Uterus (tissue), 2 donors: Measurements from ENCODE around the gene GPHN.

Experiments
- POLR2A ChIP-seq, 2 donors: fragments of 450-650 bp; IDR thresholded peaks; one replicate each; pipeline ENCODE4 v1.6.1; 2016; ENCODE audit warnings: antibody characterized with exemption in 2 of 2, mild to moderate bottlenecking in 1 of 2, moderate library complexity in 1 of 2
- TF ChIP-seq, protein P1 (sequence below), 4 experiments: fragments of 200-600 bp in 2 of 4; fragments of 450-650 bp in 2 of 4; sonication (generic) in 2 of 4; IDR thresholded peaks; one replicate each; pipeline ENCODE4 v1.5.1; 2016 to 2019; ENCODE audit warnings: antibody characterized with exemption in 4 of 4, mild to moderate bottlenecking in 2 of 4, moderate library complexity in 1 of 4

DNA sequence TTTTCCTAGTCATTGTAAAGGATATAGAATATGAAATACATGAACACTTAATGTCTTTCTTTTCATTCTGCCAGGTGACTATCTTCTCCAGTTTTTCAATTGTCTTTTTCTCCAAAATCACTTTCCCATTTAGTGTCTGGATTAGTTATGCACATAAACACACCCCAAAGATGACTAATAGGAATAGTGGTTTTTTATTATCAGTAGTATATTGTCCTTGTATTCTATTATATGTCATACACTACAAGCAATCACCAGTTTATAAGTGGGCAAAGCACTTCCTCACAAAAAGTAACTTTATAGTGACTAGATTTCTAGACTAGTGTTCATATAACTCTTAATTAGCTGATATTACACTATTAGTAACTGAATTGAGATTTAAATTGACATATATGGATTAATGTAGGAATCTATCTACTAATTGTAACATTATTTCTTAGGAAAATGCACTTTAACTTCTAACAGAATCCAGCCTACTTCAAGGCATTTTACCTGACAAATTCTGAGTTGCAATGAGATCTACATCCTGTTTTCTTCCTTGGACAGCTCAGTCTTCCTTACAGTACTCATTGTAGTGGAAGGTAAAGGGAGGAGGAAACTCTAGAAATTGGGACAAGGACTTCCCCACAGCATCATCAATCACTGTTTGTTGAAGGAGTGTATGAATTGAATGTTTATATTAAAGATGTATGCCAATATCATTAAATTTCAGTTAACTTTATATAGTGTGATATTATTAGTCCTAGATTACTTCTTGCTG is 495.2 kb downstream of the GPHN start:
- TF ChIP-seq, protein P1, sequence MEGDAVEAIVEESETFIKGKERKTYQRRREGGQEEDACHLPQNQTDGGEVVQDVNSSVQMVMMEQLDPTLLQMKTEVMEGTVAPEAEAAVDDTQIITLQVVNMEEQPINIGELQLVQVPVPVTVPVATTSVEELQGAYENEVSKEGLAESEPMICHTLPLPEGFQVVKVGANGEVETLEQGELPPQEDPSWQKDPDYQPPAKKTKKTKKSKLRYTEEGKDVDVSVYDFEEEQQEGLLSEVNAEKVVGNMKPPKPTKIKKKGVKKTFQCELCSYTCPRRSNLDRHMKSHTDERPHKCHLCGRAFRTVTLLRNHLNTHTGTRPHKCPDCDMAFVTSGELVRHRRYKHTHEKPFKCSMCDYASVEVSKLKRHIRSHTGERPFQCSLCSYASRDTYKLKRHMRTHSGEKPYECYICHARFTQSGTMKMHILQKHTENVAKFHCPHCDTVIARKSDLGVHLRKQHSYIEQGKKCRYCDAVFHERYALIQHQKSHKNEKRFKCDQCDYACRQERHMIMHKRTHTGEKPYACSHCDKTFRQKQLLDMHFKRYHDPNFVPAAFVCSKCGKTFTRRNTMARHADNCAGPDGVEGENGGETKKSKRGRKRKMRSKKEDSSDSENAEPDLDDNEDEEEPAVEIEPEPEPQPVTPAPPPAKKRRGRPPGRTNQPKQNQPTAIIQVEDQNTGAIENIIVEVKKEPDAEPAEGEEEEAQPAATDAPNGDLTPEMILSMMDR (IDR thresholded peaks at IDR 0.05) = no peak
- TF ChIP-seq POLR2A (IDR thresholded peaks at IDR 0.05) = no peak
